SK-N-SH treated with all-trans-retinoic acid at 6 μM for 48 hours (cell line): ENCODE measurements around the gene RBM10.

Experiments used
- ARNTL ChIP-seq: fragments of 450-650 bp; formaldehyde crosslinking; IDR thresholded peaks from 2 replicates; pipeline ENCODE4 v1.5.0; 2020; ENCODE audit warnings: low read depth, mild to moderate bottlenecking, moderate library complexity, borderline replicate concordance
- CSRNP3 ChIP-seq: fragments of 250-450 bp; sonication (Bioruptor Pico); IDR thresholded peaks from 2 replicates; pipeline ENCODE4 v1.5.1; 2021; ENCODE audit warnings: mild to moderate bottlenecking, moderate library complexity
- ESRRG ChIP-seq: fragments of 250-450 bp; sonication (Bioruptor Pico); IDR thresholded peaks from 2 replicates; pipeline ENCODE4 v1.6.1; 2021; ENCODE audit warnings: mild to moderate bottlenecking
- GLIS3 ChIP-seq: fragments of 250-450 bp; sonication (Bioruptor Pico); IDR thresholded peaks from 2 replicates; pipeline ENCODE4 v1.5.0; 2020; ENCODE audit warnings: mild to moderate bottlenecking, moderate library complexity
- TSHZ2 ChIP-seq: fragments of 250-450 bp; sonication (Bioruptor Pico); IDR thresholded peaks from 2 replicates; pipeline ENCODE4 v1.5.0; 2020; ENCODE audit warnings: mild to moderate bottlenecking, moderate library complexity

GRCh38 chrX:47218280-47218919 is 73.4 kb downstream of the RBM10 start, which contains the start of gene CDK16:
- TF ChIP-seq CSRNP3 (CRISPR knock-in tag) (no peak), TSHZ2 (CRISPR knock-in tag) (no peak), ARNTL (CRISPR knock-in tag) (no peak), ESRRG (no peak), GLIS3 (CRISPR knock-in tag) (no peak)
